PC-9 (cell line): ENCODE measurements around the gene PRKCA. TPM values are rescaled to one million over a fixed set of nuclear protein-coding genes. Genes with fewer than 3 reads are reported as not detected.

Source experiments
- BruUV-seq: library from RNA; stranded (reverse); fragments of 400-500 nt; replicated peaks from 2 replicates; lab custom pipeline; 2021; lab: Mats Ljungman, UMichigan
- CTCF ChIA-PET: fragments of 300-600 bp; sonication (Branson Sonifier 250); formaldehyde crosslinking; loops from one replicate; lab custom pipeline; 2022; ENCODE audit warnings: antibody characterized with exemption; lab: Charles Lee
- POLR2A ChIA-PET: fragments of 300-600 bp; sonication (Branson Sonifier 250); formaldehyde crosslinking; loops from one replicate; lab custom pipeline; 2022; ENCODE audit warnings: antibody characterized with exemption; ENCODE audit not compliant: unreplicated experiment; lab: Charles Lee
- DNase-seq, 2 experiments: peaks; one replicate each; pipeline versions ENCODE4 v3.0.0 to v3.0.0-alpha.2; 2015 to 2022; ENCODE audit warnings: mixed read lengths in 1 of 2
- H2AFZ ChIP-seq: fragments of 200-600 bp; sonication (generic); 2 replicates; pipeline ENCODE4 v1.8.1; 2017; ENCODE audit warnings: antibody characterized with exemption
- H3F3A ChIP-seq: fragments of 200-600 bp; sonication (generic); 2 replicates; pipeline ENCODE4 v1.8.1; 2017; ENCODE audit warnings: antibody characterized with exemption, mild to moderate bottlenecking, low read depth; ENCODE audit not compliant: insufficient read depth
- H3K27ac ChIP-seq: fragments of 200-600 bp; sonication (generic); 2 replicates; pipeline ENCODE4 v1.6.1; 2016; ENCODE audit warnings: mixed run types
- H3K27me3 ChIP-seq: fragments of 200-600 bp; sonication (generic); 2 replicates; pipeline ENCODE4 v1.6.1; 2016; ENCODE audit warnings: low read depth, mixed run types; ENCODE audit not compliant: insufficient read depth
- H3K36me3 ChIP-seq: fragments of 200-600 bp; sonication (generic); 2 replicates; pipeline ENCODE4 v1.6.1; 2016; ENCODE audit warnings: low read depth, mixed run types
- H3K4me1 ChIP-seq: fragments of 200-600 bp; sonication (generic); replicated peaks from 2 replicates; pipeline ENCODE4 v1.6.1; 2016; ENCODE audit warnings: mixed run types; ENCODE audit not compliant: insufficient read depth
- H3K4me2 ChIP-seq: fragments of 200-600 bp; sonication (generic); 2 replicates; pipeline ENCODE4 v1.6.1; 2017; ENCODE audit warnings: mixed run types
- H3K4me3 ChIP-seq: fragments of 200-600 bp; sonication (generic); 2 replicates; pipeline ENCODE4 v1.6.1; 2016; ENCODE audit warnings: mixed run types
- H3K79me2 ChIP-seq: fragments of 200-600 bp; sonication (generic); 2 replicates; pipeline ENCODE4 v1.6.1; 2017; ENCODE audit warnings: low read depth, mixed run types
- H3K9me2 ChIP-seq: fragments of 200-600 bp; sonication (generic); 2 replicates; pipeline ENCODE4 v1.8.1; 2017; ENCODE audit warnings: mild to moderate bottlenecking; ENCODE audit not compliant: insufficient read depth
- H3K9me3 ChIP-seq: fragments of 200-600 bp; sonication (generic); 2 replicates; pipeline ENCODE4 v1.8.1; 2016; ENCODE audit warnings: low read depth; ENCODE audit not compliant: insufficient read depth
- H4K20me1 ChIP-seq: fragments of 200-600 bp; sonication (generic); 2 replicates; pipeline ENCODE4 v1.8.1; 2017; ENCODE audit not compliant: insufficient read depth
- CTCF ChIP-seq: fragments of 200-600 bp; sonication (generic); conservative IDR thresholded peaks from 2 replicates; pipeline ENCODE4 v1.6.1; 2017; ENCODE audit warnings: mixed run types, antibody characterized with exemption, mild to moderate bottlenecking, moderate library complexity
- EZH2 ChIP-seq: fragments of 200-600 bp; sonication (generic); IDR thresholded peaks from 2 replicates; pipeline ENCODE4 v1.8.0; 2017; ENCODE audit warnings: antibody characterized with exemption, low read depth
- intact Hi-C: fragments of 100-400 bp; cut with micrococcal nuclease; formaldehyde crosslinking; loops from one replicate; pipeline ENCODE4 v1.10.0; 2022; ENCODE audit not compliant: unreplicated experiment
- total RNA-seq: library from RNA; stranded (reverse); gene quantifications from 2 replicates; pipeline ENCODE4 v1.2.3, GENCODE V29; 2021

PRKCA gene
- total RNA-seq, 1 experiment from 2014 or later: 23.1 TPM

- POLR2A ChIA-PET: no interaction called here
These were observed 533.9 kb downstream of the PRKCA start for GRCh38 chr17:66836063-66837005.

GRCh38 chr17:66837226-66837625 lies 534.8 kb downstream of the PRKCA start:
- CTCF ChIA-PET: no interaction called here
- Histone ChIP-seq H3K79me2 (no peaks in the 10 kb centered on the region), H3F3A (no peaks in the 10 kb centered on the region), H2AFZ (no peak overlapping the region), H4K20me1 (no peaks in the 10 kb centered on the region), H3K9me3 (no peaks in the 10 kb centered on the region), H3K27me3 (peaks cover 67% of the 10 kb centered on the region), H3K36me3 (no peaks in the 10 kb centered on the region), H3K27ac (no peak overlapping the region), H3K4me1 (no peaks in the 10 kb centered on the region), H3K4me2 (no peak overlapping the region), H3K9me2 (no peaks in the 10 kb centered on the region), H3K4me3 (no peak overlapping the region)
- no peak for DNase-seq
- POLR2A ChIA-PET: no interaction called here
- intact Hi-C loops: no loop called here
- TF ChIP-seq EZH2: no peak
- no peak for TF ChIP-seq CTCF
- BruUV-seq: no TSS peak

More at GRCh38 chr17:66836063-66837005, 533.9 kb downstream of the PRKCA start:
- H3K27me3 ChIP-seq: peaks cover 72% of the 10 kb centered on the region
- no peaks in the 10 kb centered on the region for H4K20me1 ChIP-seq
- H3F3A ChIP-seq: no peaks in the 10 kb centered on the region
- H3K36me3 ChIP-seq: no peaks in the 10 kb centered on the region
- H3K27ac ChIP-seq: no peak overlapping the region
- no peaks in the 10 kb centered on the region for H3K79me2 ChIP-seq
- intact Hi-C loops: no loop called here
- no peak overlapping the region for H3K4me3 ChIP-seq
- no TSS peak for BruUV-seq
- no peaks in the 10 kb centered on the region for H3K4me1 ChIP-seq
- DNase-seq: no peak
- no peak overlapping the region for H2AFZ ChIP-seq
- H3K9me3 ChIP-seq: no peaks in the 10 kb centered on the region
- H3K4me2 ChIP-seq: no peak overlapping the region
- no peak for TF ChIP-seq EZH2
- no peak for TF ChIP-seq CTCF
- no peaks in the 10 kb centered on the region for H3K9me2 ChIP-seq
- CTCF ChIA-PET: no interaction called here

- POLR2A ChIA-PET: no interaction called here
- no peak for DNase-seq
- H3K36me3 ChIP-seq: no peaks in the 10 kb centered on the region
- no peaks in the 10 kb centered on the region for H4K20me1 ChIP-seq
- intact Hi-C loops: no loop called here
- TF ChIP-seq EZH2 (no peak), CTCF (no peak)
- H3K9me3 ChIP-seq: no peaks in the 10 kb centered on the region
- CTCF ChIA-PET: no interaction called here
- H3K79me2 ChIP-seq: no peaks in the 10 kb centered on the region
- no peaks in the 10 kb centered on the region for H3F3A ChIP-seq
- no peaks in the 10 kb centered on the region for H3K4me1 ChIP-seq
- no peak overlapping the region for H3K27ac ChIP-seq
- peaks cover 61% of the 10 kb centered on the region for H3K27me3 ChIP-seq
- H3K9me2 ChIP-seq: no peaks in the 10 kb centered on the region
- no TSS peak for BruUV-seq
- no peak overlapping the region for H3K4me3 ChIP-seq
- no peak overlapping the region for H2AFZ ChIP-seq
- H3K4me2 ChIP-seq: no peak overlapping the region
These were observed 535.7 kb downstream of the PRKCA start for GRCh38 chr17:66837885-66838665.
